Measurements from ENCODE around the gene MAP2K2. TPM values are rescaled to one million over a fixed set of nuclear protein-coding genes. Genes with fewer than 3 reads are reported as not detected.

The MAP2K2 gene
- total and polyA plus RNA-seq, 9 of the 15 experiments (the other 6 are each of a cell fraction or from before 2014, with no cell fraction given), result 1.0 to 151 (median 58.3) TPM

DNA sequence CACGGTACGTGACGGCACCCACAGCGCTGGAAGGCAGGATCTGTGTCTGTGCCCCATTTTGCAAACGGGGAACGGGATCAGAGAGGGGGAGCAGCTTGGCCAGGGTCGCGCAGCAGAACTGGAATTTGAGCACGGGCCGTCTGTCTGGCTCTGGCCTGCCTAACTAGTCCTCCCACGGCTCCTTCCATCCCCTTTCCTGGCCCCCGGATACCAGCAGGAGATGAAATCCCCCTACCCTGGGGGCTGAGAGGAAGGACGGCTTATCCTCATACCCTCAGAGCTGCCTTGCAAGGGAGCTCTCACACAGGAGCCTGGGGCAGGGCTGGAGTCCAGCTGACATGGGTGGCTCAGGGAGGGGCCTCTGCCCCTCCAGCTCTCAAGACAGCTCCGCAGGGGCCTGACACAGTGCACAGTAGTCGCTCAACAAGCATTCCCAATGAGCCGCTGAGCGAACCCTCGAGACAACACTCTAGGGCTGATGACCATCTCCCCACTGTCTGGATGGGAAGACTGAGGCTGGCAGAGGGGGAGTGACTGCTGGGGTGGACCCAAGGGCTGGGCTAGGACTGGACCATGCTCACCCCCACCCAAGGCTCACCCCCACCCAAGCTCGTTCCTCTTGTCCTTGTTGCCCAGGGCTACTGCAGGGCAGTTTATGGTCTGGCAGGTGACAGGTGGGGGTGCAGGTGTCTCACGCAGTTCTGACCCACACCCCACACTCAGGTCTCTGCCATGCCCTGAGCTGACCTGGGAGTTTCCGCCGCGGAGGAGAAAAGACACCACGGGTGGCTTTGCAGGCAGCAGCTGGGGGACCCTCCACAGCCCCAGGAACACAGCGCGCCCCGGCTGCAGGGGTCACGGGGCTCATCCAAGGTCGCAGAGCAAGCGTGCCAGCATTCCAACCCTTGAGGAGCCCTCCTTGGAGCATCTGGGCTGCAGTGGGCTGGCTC lies 61.2 kb downstream of the MAP2K2 start (continued):
- TF ChIP-seq, protein P1, sequence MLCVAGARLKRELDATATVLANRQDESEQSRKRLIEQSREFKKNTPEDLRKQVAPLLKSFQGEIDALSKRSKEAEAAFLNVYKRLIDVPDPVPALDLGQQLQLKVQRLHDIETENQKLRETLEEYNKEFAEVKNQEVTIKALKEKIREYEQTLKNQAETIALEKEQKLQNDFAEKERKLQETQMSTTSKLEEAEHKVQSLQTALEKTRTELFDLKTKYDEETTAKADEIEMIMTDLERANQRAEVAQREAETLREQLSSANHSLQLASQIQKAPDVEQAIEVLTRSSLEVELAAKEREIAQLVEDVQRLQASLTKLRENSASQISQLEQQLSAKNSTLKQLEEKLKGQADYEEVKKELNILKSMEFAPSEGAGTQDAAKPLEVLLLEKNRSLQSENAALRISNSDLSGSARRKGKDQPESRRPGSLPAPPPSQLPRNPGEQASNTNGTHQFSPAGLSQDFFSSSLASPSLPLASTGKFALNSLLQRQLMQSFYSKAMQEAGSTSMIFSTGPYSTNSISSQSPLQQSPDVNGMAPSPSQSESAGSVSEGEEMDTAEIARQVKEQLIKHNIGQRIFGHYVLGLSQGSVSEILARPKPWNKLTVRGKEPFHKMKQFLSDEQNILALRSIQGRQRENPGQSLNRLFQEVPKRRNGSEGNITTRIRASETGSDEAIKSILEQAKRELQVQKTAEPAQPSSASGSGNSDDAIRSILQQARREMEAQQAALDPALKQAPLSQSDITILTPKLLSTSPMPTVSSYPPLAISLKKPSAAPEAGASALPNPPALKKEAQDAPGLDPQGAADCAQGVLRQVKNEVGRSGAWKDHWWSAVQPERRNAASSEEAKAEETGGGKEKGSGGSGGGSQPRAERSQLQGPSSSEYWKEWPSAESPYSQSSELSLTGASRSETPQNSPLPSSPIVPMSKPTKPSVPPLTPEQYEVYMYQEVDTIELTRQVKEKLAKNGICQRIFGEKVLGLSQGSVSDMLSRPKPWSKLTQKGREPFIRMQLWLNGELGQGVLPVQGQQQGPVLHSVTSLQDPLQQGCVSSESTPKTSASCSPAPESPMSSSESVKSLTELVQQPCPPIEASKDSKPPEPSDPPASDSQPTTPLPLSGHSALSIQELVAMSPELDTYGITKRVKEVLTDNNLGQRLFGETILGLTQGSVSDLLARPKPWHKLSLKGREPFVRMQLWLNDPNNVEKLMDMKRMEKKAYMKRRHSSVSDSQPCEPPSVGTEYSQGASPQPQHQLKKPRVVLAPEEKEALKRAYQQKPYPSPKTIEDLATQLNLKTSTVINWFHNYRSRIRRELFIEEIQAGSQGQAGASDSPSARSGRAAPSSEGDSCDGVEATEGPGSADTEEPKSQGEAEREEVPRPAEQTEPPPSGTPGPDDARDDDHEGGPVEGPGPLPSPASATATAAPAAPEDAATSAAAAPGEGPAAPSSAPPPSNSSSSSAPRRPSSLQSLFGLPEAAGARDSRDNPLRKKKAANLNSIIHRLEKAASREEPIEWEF (CRISPR knock-in tag; IDR thresholded peaks at IDR 0.05), result no peak
- TF ChIP-seq, protein P2, sequence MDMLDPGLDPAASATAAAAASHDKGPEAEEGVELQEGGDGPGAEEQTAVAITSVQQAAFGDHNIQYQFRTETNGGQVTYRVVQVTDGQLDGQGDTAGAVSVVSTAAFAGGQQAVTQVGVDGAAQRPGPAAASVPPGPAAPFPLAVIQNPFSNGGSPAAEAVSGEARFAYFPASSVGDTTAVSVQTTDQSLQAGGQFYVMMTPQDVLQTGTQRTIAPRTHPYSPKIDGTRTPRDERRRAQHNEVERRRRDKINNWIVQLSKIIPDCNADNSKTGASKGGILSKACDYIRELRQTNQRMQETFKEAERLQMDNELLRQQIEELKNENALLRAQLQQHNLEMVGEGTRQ (CRISPR knock-in tag; IDR thresholded peaks at IDR 0.05), result no peak
- TF ChIP-seq, protein P3, sequence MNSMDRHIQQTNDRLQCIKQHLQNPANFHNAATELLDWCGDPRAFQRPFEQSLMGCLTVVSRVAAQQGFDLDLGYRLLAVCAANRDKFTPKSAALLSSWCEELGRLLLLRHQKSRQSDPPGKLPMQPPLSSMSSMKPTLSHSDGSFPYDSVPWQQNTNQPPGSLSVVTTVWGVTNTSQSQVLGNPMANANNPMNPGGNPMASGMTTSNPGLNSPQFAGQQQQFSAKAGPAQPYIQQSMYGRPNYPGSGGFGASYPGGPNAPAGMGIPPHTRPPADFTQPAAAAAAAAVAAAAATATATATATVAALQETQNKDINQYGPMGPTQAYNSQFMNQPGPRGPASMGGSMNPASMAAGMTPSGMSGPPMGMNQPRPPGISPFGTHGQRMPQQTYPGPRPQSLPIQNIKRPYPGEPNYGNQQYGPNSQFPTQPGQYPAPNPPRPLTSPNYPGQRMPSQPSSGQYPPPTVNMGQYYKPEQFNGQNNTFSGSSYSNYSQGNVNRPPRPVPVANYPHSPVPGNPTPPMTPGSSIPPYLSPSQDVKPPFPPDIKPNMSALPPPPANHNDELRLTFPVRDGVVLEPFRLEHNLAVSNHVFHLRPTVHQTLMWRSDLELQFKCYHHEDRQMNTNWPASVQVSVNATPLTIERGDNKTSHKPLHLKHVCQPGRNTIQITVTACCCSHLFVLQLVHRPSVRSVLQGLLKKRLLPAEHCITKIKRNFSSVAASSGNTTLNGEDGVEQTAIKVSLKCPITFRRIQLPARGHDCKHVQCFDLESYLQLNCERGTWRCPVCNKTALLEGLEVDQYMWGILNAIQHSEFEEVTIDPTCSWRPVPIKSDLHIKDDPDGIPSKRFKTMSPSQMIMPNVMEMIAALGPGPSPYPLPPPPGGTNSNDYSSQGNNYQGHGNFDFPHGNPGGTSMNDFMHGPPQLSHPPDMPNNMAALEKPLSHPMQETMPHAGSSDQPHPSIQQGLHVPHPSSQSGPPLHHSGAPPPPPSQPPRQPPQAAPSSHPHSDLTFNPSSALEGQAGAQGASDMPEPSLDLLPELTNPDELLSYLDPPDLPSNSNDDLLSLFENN (IDR thresholded peaks at IDR 0.05; ENCODE audit: low read depth in 2 of 2, low read length in 2 of 2), result no peak
- TF ChIP-seq ARID2 (IDR thresholded peaks at IDR 0.05) (no peak), ZNF785 (CRISPR knock-in tag; IDR thresholded peaks at IDR 0.05) (no peak), SUPT5H (IDR thresholded peaks at IDR 0.05) (peak; percentile 19; the same call in 1 of the 2 replicates), ZNF436 (CRISPR knock-in tag; IDR thresholded peaks at IDR 0.05) (no peak), ETV6 (IDR thresholded peaks at IDR 0.05; ENCODE audit: borderline replicate concordance in 1 of 2, low read depth in 2 of 2, low read length in 1 of 2) (no peak), ETV6 (CRISPR knock-in tag; IDR thresholded peaks at IDR 0.05; ENCODE audit: borderline replicate concordance) (no peak), POLR3G (IDR thresholded peaks at IDR 0.05; ENCODE audit: extremely low read depth, insufficient read length, insufficient replicate concordance) (no peak), C11orf30 (IDR thresholded peaks at IDR 0.05; ENCODE audit: low read depth) (no peak), ZBTB8A (IDR thresholded peaks at IDR 0.05; ENCODE audit: partially characterized antibody) (no peak), ZNF561 (CRISPR knock-in tag; conservative IDR thresholded peaks at IDR 0.05) (no peak), ZC3H11A (IDR thresholded peaks at IDR 0.05; ENCODE audit: low read depth, low read length) (no peak), ZNF282 (CRISPR knock-in tag; IDR thresholded peaks at IDR 0.05) (no peak)
- TF ChIP-seq, protein P4, sequence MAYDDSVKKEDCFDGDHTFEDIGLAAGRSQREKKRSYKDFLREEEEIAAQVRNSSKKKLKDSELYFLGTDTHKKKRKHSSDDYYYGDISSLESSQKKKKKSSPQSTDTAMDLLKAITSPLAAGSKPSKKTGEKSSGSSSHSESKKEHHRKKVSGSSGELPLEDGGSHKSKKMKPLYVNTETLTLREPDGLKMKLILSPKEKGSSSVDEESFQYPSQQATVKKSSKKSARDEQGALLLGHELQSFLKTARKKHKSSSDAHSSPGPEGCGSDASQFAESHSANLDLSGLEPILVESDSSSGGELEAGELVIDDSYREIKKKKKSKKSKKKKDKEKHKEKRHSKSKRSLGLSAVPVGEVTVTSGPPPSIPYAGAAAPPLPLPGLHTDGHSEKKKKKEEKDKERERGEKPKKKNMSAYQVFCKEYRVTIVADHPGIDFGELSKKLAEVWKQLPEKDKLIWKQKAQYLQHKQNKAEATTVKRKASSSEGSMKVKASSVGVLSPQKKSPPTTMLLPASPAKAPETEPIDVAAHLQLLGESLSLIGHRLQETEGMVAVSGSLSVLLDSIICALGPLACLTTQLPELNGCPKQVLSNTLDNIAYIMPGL (CRISPR knock-in tag; IDR thresholded peaks at IDR 0.05), result no peak
